HG02678 (cell line): ENCODE results near the gene MYH13.
A peak's percentile ranks its signal among the peaks of the same experiment; 100 is the strongest.

Experiments
- ATAC-seq: cut with Tn5 transposase; IDR thresholded peaks from one replicate; pipeline ENCODE4 v1.9.1; 2021; ENCODE audit warnings: mild to moderate bottlenecking, moderate library complexity; ENCODE audit not compliant: unreplicated experiment

Gene MYH13

GRCh38 chr17:10262451-10262850, 110.4 kb downstream of the MYH13 start:
- no peak for ATAC-seq

- no peak for ATAC-seq
Observed at GRCh38 chr17:10261098-10261497, 111.7 kb downstream of the MYH13 start.

- peak; percentile 84 for ATAC-seq
Observed at GRCh38 chr17:10251212-10251948, 121.4 kb downstream of the MYH13 start.
